PC-9 (cell line): ENCODE data around the gene TNFSF9. TPM values are rescaled to one million over a fixed set of nuclear protein-coding genes. Genes with fewer than 3 reads are reported as not detected.

Experiments used
- BruUV-seq: library from RNA; stranded (reverse); fragments of 400-500 nt; replicated peaks from 2 replicates; lab custom pipeline; 2021; lab: Mats Ljungman, UMichigan
- CTCF ChIA-PET: fragments of 300-600 bp; sonication (Branson Sonifier 250); formaldehyde crosslinking; loops from one replicate; lab custom pipeline; 2022; ENCODE audit warnings: antibody characterized with exemption; lab: Charles Lee
- POLR2A ChIA-PET: fragments of 300-600 bp; sonication (Branson Sonifier 250); formaldehyde crosslinking; loops from one replicate; lab custom pipeline; 2022; ENCODE audit warnings: antibody characterized with exemption; ENCODE audit not compliant: unreplicated experiment; lab: Charles Lee
- DNase-seq, 2 experiments: peaks; one replicate each; pipeline versions ENCODE4 v3.0.0 to v3.0.0-alpha.2; 2015 to 2022; ENCODE audit warnings: mixed read lengths in 1 of 2
- H2AFZ ChIP-seq: fragments of 200-600 bp; sonication (generic); 2 replicates; pipeline ENCODE4 v1.8.1; 2017; ENCODE audit warnings: antibody characterized with exemption
- H3F3A ChIP-seq: fragments of 200-600 bp; sonication (generic); 2 replicates; pipeline ENCODE4 v1.8.1; 2017; ENCODE audit warnings: antibody characterized with exemption, mild to moderate bottlenecking, low read depth; ENCODE audit not compliant: insufficient read depth
- H3K27ac ChIP-seq: fragments of 200-600 bp; sonication (generic); 2 replicates; pipeline ENCODE4 v1.6.1; 2016; ENCODE audit warnings: mixed run types
- H3K27me3 ChIP-seq: fragments of 200-600 bp; sonication (generic); 2 replicates; pipeline ENCODE4 v1.6.1; 2016; ENCODE audit warnings: low read depth, mixed run types; ENCODE audit not compliant: insufficient read depth
- H3K36me3 ChIP-seq: fragments of 200-600 bp; sonication (generic); 2 replicates; pipeline ENCODE4 v1.6.1; 2016; ENCODE audit warnings: low read depth, mixed run types
- H3K4me1 ChIP-seq: fragments of 200-600 bp; sonication (generic); replicated peaks from 2 replicates; pipeline ENCODE4 v1.6.1; 2016; ENCODE audit warnings: mixed run types; ENCODE audit not compliant: insufficient read depth
- H3K4me2 ChIP-seq: fragments of 200-600 bp; sonication (generic); 2 replicates; pipeline ENCODE4 v1.6.1; 2017; ENCODE audit warnings: mixed run types
- H3K4me3 ChIP-seq: fragments of 200-600 bp; sonication (generic); 2 replicates; pipeline ENCODE4 v1.6.1; 2016; ENCODE audit warnings: mixed run types
- H3K79me2 ChIP-seq: fragments of 200-600 bp; sonication (generic); 2 replicates; pipeline ENCODE4 v1.6.1; 2017; ENCODE audit warnings: low read depth, mixed run types
- H3K9me2 ChIP-seq: fragments of 200-600 bp; sonication (generic); 2 replicates; pipeline ENCODE4 v1.8.1; 2017; ENCODE audit warnings: mild to moderate bottlenecking; ENCODE audit not compliant: insufficient read depth
- H3K9me3 ChIP-seq: fragments of 200-600 bp; sonication (generic); 2 replicates; pipeline ENCODE4 v1.8.1; 2016; ENCODE audit warnings: low read depth; ENCODE audit not compliant: insufficient read depth
- H4K20me1 ChIP-seq: fragments of 200-600 bp; sonication (generic); 2 replicates; pipeline ENCODE4 v1.8.1; 2017; ENCODE audit not compliant: insufficient read depth
- CTCF ChIP-seq: fragments of 200-600 bp; sonication (generic); conservative IDR thresholded peaks from 2 replicates; pipeline ENCODE4 v1.6.1; 2017; ENCODE audit warnings: mixed run types, antibody characterized with exemption, mild to moderate bottlenecking, moderate library complexity
- EZH2 ChIP-seq: fragments of 200-600 bp; sonication (generic); IDR thresholded peaks from 2 replicates; pipeline ENCODE4 v1.8.0; 2017; ENCODE audit warnings: antibody characterized with exemption, low read depth
- intact Hi-C: fragments of 100-400 bp; cut with micrococcal nuclease; formaldehyde crosslinking; loops from one replicate; pipeline ENCODE4 v1.10.0; 2022; ENCODE audit not compliant: unreplicated experiment
- total RNA-seq: library from RNA; stranded (reverse); gene quantifications from 2 replicates; pipeline ENCODE4 v1.2.3, GENCODE V29; 2021

TNFSF9 gene
- total RNA-seq, 1 experiment from 2014 or later: 11.2 TPM

DNA sequence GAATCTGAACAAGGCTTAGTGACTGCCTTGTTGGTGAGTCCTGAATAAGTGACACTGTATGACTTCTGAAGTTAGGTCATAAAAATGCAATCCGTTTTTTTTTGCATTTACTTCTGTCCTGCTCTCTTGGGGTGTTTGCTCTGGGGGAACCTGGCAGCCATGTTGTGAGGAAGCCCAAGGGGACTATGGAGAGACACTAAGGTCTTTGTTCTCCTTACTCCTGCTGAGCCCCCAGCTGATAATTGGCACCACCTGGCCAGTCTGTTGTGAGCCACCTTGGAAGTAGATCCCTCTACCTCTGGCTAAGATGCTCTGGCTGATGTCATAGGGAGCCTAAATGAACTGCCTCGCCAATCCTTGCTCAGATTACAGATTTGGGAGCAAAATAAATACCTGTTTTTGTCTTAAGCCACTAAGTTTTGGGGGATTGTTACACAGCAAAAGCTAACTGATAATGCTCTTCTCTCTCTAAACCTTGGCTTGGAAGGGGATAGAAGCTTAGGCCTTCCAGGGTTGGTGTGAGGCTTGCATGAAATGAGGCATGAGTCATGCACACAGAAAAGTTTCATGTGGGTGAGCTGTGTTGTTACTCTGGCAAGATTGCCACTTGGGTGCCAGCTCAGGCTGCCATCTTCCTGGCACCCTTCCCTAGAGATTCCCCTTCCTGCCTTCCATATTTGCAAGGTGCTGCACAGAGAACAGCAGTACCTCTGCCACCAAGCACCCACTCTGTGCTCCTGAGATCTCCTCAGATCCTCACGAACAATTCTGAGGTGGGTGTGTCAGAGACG lies 38.8 kb upstream of the TNFSF9 start:
- CTCF ChIA-PET: interaction anchor here (0.8 kb wide), 1 partner anchor 505 kb away, joined by 4 read pairs; no protein-coding TSS in a partner anchor
- Histone ChIP-seq H3K9me3 (no peaks in the 10 kb centered on the region), H3K27ac (no peak overlapping the region), H3K79me2 (no peaks in the 10 kb centered on the region), H3K4me3 (no peak overlapping the region), H3K9me2 (no peaks in the 10 kb centered on the region), H2AFZ (no peak overlapping the region), H3F3A (no peaks in the 10 kb centered on the region), H3K4me1 (no peaks in the 10 kb centered on the region), H4K20me1 (no peaks in the 10 kb centered on the region), H3K4me2 (no peak overlapping the region), H3K27me3 (no peaks in the 10 kb centered on the region), H3K36me3 (no peaks in the 10 kb centered on the region)
- no peak for DNase-seq
- intact Hi-C loops: no loop called here
- POLR2A ChIA-PET: interaction anchor here (0.7 kb wide), 1 partner anchor 415 kb away, joined by 3 read pairs; no protein-coding TSS in a partner anchor
- no TSS peak for BruUV-seq
- TF ChIP-seq CTCF: no peak
- TF ChIP-seq EZH2: no peak

DNA sequence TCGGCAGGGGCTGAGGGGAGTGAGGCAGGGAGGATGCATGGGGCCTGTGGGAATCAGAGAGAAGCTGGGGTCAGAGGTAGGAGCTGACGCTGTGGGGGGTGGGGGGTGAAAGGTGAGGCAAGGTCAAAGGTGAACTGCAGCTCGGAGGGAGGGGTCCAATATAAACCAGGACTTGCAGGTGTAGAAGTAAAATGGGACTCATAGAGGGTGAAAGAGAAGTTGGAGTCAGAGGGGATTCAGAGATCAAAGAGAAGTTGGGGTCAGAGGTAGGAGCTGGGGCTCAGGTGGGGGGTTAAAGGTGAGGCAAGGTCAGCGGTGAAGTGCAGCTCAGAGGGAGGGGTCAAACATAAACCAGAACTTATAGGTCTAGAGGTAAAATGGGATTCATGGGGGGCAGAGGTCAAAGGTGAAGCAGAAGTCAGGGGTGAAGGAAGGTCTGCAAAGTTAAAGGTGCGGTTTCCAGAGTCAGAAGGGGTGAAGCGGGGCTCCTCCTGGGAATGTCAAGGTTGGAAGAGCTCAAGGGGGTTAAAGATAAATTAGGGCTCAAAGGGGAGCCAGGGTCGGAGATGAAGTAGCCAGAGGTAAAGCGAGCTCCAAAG lies 36.3 kb upstream of the TNFSF9 start:
- H2AFZ ChIP-seq: no peak overlapping the region
- no peaks in the 10 kb centered on the region for H4K20me1 ChIP-seq
- CTCF ChIA-PET: interaction anchor here (0.6 kb wide), 1 partner anchor 827 kb away, joined by 5 read pairs; no protein-coding TSS in a partner anchor
- H3K4me2 ChIP-seq: no peak overlapping the region
- H3K4me1 ChIP-seq: no peaks in the 10 kb centered on the region
- no peaks in the 10 kb centered on the region for H3K27me3 ChIP-seq
- H3F3A ChIP-seq: no peaks in the 10 kb centered on the region
- H3K9me2 ChIP-seq: no peaks in the 10 kb centered on the region
- POLR2A ChIA-PET: interaction anchor here (0.6 kb wide), 1 partner anchor 36 kb away, joined by 16 read pairs; no protein-coding TSS in a partner anchor
- no peaks in the 10 kb centered on the region for H3K36me3 ChIP-seq
- no TSS peak for BruUV-seq
- H3K27ac ChIP-seq: no peak overlapping the region
- DNase-seq: no peak
- intact Hi-C loops: no loop called here
- no peak for TF ChIP-seq CTCF
- TF ChIP-seq EZH2: no peak
- no peak overlapping the region for H3K4me3 ChIP-seq
- H3K79me2 ChIP-seq: no peaks in the 10 kb centered on the region
- no peaks in the 10 kb centered on the region for H3K9me3 ChIP-seq

GRCh38 chr19:6495947-6496346 lies 34.9 kb upstream of the TNFSF9 start:
- TF ChIP-seq CTCF (no peak), EZH2 (no peak)
- Histone ChIP-seq H4K20me1 (no peaks in the 10 kb centered on the region), H3K4me3 (no peak overlapping the region), H3K36me3 (no peaks in the 10 kb centered on the region), H3K4me2 (no peak overlapping the region), H3K9me3 (no peaks in the 10 kb centered on the region), H3K79me2 (no peaks in the 10 kb centered on the region), H3F3A (no peaks in the 10 kb centered on the region), H2AFZ (no peak overlapping the region), H3K27ac (no peak overlapping the region), H3K9me2 (no peaks in the 10 kb centered on the region), H3K27me3 (no peaks in the 10 kb centered on the region), H3K4me1 (no peaks in the 10 kb centered on the region)
- no peak for DNase-seq
- intact Hi-C loops: no loop called here
- POLR2A ChIA-PET: interaction anchor here (0.7 kb wide), 1 partner anchor 31 kb away, joined by 5 read pairs; no protein-coding TSS in a partner anchor
- BruUV-seq: no TSS peak
- CTCF ChIA-PET: no interaction called here
